Measurements from ENCODE around the gene TXN2.
"Not testable (repeated sequence)": the region's sequence is repeated elsewhere in the genome, so short reads cannot be mapped to it uniquely, and the experiment has no call there.

The TXN2 gene, protein sequence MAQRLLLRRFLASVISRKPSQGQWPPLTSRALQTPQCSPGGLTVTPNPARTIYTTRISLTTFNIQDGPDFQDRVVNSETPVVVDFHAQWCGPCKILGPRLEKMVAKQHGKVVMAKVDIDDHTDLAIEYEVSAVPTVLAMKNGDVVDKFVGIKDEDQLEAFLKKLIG

DNA sequence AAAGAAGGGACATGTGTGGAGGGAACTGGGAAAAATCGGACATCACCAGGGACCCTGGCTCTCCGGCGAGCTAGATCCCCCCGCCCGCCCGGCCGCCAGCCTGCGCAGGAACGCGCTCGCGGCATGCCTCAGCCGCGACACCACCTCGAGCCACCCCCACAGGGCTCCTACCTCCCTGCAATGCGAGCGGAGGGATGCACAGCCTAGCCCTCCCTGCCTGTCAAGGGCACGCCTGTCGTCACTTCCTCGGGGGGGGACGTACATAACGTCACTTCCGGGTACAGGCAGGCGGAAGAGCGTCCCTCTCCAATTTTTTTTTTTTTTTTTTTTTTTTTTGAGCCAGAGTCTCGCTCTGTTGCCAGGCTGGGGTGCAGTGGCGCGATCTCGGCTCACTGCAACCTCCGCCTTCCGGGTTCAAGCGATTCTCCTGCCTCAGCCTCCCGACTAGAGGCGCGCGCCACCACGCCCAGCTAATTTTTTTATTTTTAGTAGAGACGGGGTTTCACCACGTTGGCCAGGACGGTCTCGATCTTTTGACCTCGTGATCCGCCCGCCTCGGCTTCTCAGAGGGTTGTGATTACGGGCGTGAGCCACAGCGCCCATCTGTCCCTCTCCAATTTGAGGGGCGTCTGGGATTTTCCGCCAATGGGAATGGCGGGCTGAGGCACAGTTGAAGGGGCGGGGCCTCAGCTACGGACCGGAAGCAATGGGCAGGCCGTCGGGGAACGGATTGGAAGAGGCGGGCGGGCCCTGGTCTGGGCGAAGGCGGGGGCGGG, at the start of gene TXN2:
TXN2 (minus strand) TSS at position 248 of the 776 bp plus-strand sequence. CDS start 803 bp downstream, outside the sequence.
- DNase-seq (ENCODE audit: low spot score): peak; percentile 98

DNA sequence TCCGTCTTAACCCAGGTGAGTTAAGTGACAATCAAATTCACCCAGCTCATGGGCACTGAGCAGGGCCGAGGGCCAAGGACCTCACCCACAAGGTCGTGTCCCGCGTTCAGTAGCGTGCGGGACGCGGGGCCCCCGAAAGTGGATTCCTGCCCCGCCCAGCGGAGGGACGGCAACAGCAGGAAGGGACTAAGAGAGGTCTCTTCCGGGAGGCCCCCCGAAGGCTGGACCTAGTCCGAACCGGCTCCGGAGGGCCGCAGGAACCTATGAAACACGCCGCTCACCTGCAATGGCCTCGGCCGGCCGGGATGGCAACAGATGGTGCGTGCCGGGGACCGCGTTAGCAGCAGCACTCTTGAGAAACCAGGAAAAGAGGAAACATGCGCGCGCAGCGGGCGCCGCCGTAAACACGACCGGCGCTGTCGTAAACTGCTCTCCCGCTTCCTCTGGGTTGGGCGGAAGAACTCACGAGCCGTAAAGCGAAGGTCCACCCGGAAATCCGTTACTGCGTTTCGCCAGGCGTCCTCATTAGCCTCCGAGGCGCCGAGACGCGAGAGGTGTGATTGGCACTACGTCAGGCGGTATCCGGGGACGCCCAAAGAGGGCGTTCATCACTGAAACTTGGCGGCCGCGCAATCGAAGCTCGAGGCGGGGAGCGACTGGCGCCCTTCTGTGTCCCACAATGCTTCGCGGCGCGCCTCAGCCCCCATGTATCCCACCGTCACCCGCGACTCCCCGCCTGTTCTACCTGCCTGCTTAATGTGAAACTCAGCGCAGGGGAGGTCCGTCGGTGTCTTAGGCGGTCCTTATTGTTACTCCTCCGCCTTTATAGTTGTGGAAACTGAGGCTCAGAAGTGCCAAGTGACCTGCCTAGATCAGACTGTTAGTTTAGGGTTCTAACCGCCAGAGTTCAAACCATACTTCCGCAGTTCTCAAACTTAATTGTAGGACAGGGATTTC, 47.6 kb upstream of the TXN2 start, which contains the start of gene EIF3D:
EIF3D (minus strand) TSS at position 372 of the 957 bp plus-strand sequence. CDS start 3,045 bp downstream, outside the sequence.
- peak; percentile 97 for DNase-seq (ENCODE audit: low spot score)

DNA sequence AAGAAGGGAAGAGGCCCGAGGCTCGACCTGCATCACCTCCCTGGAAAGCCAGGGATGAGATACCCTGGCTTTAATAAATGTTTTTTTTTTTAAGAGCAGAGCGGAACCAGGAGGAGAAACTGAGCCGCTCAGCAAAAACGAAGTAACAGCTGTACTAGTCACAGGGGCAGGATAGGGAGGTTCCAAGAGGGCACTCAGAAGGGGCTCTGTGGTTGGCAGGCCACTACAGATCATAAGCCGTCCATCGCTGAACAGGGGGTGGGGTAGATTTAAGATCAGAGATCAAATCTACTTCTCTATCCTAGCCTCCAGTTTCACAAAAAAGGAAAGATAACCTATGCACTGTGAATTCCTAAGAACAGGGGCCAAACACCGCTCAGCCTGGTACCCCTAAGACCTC, 46.9 kb upstream of the TXN2 start:
- DNase-seq (ENCODE audit: low spot score): no peak

DNA sequence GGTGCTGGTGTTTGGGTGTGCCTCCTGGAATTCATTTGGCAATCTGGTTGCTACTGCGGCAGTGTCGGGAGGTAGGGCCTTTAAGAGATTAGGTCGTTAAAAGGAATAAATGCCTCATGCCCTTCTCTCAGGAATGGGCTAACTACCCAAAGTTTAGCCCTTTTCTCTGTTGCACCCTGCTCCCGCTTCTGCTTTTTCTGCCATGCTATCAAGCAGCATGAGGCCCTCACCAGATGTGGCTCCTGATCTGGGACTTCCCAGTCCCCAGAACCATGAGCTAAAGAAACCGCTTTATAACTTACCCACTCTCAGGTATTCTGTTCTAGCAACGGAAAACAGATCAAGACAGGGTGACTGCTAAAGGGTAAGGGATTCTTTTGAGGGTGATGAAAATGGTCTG, 41.2 kb upstream of the TXN2 start:
- DNase-seq (ENCODE audit: low spot score): no peak

DNA sequence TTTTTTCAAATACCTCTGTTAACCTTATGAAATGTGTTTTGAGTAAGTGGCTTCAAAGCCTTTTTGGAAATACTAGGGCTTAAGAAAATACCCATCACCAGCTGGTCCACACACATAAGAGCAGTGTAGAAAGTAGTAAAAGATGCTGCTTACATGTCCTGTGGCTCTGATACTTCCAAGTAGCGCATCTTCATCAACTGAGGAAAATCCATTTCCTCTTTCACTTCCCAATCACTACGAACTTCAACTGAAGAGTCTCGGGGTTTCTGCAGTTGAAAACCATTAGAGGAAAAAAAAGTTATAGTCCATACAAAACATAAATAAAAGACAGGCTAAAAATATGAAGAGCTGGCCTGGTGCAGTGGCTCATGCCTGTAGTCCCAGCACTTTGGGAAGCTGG, 39.0 kb upstream of the TXN2 start:
- DNase-seq (ENCODE audit: low spot score): no peak

DNA sequence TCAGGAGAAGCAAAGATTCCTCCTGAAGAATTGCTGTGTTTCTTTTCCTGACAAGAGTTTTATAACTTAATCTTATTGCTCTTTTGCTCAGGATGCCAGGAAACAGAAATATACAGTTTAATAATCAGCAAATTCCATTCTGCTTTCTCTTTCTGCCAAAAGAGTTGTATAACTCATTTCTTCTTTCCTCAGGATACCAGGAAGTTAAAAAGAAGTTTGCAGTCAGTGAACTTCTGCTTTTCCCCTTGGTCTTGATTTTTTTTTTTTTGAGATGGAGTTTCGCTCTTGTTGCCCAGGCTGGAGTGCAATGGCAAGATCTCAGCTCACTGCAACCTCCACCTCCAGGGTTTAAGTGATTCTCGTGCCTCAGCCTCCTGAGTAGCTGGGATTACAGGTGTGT, 38.5 kb upstream of the TXN2 start:
- not testable (repeated sequence) for DNase-seq (ENCODE audit: low spot score)

DNA sequence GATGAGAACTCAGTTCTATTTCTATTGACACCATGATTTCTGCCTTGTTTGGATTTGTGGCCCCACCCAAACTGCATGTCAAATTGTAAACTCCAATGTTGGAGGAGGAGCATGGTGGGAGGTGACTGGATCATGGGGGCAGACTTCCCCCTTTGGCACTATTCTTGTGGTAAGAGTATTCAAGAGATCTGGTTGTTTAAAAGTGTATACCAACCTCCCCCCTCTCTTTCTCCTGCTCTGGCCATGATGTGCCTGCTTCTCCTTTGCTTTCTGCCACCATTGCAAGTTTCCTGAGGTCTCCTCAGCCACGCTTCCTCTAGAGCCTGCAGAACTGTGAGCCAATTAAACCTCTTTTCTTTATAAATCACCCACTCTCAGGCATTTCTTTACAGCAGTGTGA, 33.3 kb upstream of the TXN2 start:
- DNase-seq (ENCODE audit: low spot score): no peak

DNA sequence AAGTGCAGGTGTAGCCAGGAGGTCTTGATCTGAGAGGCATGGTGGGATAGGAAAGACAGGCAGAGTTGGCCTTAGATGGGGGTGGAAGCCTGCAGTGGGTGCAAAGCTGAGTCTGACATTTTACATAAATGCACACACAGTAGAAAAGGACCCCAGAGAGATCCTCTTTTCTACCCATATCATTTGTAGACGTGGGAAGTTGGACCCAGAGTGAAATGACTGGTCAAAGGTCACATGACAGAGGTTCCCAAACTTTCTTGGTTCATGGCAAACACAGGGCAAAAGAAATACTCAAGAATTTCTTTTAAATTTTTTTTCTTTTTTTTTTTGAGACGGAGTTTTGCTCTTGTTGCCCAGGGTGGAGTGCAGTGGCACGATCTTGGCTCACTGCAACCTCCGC, 31.6 kb upstream of the TXN2 start:
- DNase-seq (ENCODE audit: low spot score): no peak

DNA sequence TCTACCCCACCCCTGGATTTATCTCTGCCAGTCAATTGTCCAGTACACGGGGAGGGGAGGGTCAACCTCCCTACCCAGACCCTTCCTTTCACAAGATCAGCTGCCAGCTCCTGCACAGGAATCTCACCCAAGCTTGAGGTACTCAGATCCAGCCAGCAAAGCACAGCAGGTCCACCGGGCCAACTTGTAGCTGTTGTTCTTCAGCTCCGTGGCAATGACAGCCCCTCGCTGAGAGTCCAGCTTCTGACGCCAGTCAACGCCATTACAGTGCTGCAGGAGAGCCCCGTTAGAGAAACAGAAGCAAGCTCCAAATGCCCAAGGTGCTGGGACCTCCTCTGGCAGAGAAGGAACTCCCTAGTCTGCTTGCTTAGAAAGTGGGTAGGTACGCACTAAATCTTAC, 30.9 kb upstream of the TXN2 start:
- DNase-seq (ENCODE audit: low spot score): no peak

DNA sequence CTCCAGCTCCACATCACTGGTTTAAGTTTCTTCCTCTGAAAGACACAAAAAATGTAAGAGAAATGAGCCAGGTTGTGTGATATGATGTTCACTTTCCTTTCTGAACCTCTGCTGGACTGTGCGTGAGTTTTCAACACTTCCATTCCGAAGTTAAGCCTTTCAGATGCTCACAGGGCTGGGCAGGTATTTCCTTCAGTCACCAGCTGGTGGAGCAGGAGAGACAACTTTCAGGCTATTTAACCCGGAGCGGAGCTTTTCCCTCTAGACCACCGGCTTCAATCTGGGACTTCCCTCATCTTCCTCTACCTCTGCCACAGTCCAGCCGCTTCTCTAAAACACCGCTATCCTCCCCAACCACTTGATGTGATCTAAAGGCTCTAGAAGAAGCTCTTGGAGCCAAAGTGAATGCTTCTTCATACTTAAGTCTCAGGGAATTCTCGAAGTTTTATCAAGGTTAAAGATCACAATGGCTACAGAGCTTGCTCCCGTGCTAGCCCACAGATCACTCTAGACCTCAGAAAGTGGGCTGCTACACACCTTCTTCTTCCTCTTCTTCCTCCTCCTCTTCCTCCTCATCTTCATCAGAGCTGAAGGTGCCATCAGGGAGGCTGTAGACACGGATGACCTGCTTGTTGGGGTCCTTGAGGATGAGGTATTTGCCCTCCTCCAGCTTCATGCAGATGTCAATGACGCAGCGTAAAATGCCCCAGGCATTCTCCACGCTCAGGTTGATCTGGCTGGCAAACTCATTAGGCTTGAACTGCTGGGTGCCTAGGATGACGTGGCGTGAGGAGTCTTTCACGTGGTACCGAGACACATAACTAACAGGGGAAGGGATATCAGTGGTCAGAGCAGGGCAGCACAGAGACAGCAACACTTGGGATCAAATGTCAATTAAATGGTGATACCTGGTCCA, 29.8 kb upstream of the TXN2 start:
- DNase-seq (ENCODE audit: low spot score): peak; percentile 50

DNA sequence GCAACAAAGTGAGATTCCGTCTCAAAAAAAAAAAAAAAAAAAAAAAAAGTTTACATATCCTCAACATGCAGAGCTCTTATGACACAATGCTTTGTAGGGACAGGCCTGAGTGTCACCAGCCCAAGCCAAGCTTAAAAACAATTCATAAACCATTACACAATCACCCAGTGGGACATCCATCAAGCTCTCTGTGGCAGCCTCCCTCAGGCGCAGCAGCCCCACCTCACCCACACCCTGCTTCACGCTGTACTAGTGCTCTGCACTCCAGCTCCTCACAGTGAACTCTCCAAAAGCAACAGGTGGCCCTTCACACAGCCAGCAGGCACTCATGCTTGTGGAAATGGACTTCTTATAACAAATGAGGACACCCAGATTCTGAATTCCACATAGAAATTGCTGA, 28.9 kb upstream of the TXN2 start:
- no peak for DNase-seq (ENCODE audit: low spot score)

DNA sequence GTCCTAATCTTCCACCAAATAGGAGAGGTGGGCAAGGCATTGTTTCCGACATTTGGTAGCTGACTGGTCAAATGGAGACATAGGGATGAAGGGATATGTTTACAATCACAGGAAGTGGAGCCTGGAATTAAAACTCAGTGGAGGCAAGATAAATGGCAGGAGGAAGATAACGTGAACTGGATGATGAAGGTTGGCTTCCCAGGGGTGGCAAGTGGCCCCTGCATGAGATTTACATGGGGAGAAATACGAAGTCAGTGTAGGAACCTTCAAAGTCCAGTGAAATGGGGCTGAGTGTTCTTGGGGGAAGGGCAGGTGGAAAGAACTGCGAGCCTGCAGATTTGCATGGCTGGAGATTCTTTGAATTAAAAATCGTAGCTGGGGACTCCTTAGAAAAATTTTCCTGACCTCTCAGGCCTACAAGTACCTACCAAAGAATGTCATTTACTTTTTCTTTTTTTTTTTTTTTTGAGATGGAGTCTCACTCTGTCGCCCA, 26.1 kb upstream of the TXN2 start:
- no peak for DNase-seq (ENCODE audit: low spot score)

DNA sequence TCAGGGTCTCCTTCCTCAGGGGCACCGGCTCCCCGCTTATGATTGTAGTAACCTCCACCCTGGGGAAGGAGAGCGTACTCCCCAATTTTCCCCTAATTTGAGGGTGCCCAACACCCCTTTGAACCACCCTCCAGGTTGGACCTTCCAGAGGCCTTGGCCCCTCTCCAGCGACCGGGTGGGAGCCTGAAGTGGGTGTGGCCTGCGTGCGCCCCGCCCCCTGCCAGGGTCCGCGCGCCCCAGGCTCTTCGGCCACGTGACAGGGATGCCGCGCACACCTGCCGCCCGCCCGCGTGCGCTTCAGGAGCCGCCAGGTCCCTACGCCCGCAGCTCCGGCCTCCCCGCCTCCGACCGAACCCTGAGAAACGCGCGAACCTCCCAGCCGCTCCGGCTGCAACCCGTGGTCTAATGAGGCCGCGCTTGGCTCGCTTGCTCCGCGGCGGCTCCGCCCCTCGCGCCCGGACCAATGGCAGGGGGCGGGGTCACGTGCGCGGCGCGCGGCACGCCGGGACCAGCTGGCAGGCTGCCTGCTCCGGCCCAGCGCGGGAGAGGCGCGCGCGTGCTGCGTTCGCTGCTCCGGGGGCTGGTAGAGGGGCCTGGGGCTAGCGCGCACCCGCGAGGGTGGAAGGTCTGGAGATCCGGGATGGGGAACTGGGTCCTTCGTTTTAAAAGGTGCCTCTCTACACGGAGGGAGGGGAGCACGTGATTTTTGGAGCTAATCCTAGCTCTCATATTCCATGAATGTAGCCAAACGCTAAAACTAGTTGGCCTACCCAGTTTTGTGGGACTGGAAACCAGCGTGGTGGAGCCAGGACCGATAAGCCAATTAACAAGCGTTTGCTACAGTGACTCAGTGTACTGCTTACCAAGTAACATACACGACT, 25.4 kb upstream of the TXN2 start, which contains the start of gene FOXRED2:
FOXRED2 (minus strand) TSS at position 404 of the 881 bp plus-strand sequence. CDS start 618 bp downstream, outside the sequence.
- peak; percentile 93 for DNase-seq (ENCODE audit: low spot score)

DNA sequence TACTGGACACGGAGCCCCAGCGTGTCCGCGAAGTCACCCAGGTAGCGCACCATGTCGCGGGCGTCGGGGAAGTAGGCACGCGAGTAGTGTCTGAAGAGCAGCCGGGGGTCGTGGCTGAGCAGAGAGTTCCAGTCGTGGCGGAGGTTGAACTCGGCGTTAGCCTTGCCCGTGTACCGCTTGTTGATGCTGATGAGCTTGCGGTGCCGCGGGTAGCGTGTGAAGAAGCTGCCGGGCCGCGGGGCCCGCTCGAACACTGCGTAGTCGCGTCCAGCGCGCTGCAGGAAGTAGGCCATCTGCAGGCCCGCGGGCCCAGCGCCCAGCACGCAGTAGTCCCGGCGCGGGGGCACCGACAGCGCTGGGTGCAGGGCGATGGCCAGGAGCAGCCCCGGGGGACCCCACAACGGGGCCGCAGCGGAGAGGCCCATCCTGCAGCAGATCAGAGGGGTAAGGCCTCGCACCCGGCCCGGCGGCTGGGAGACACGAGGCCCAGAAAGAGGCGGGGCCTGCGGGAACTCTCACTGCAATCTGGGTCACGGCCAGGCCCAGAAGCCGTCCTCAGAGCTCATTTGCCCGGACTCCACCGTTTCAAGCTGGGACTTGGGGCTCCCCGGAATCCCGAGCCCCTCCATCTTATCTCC, 24.7 kb upstream of the TXN2 start:
- DNase-seq (ENCODE audit: low spot score): no peak

DNA sequence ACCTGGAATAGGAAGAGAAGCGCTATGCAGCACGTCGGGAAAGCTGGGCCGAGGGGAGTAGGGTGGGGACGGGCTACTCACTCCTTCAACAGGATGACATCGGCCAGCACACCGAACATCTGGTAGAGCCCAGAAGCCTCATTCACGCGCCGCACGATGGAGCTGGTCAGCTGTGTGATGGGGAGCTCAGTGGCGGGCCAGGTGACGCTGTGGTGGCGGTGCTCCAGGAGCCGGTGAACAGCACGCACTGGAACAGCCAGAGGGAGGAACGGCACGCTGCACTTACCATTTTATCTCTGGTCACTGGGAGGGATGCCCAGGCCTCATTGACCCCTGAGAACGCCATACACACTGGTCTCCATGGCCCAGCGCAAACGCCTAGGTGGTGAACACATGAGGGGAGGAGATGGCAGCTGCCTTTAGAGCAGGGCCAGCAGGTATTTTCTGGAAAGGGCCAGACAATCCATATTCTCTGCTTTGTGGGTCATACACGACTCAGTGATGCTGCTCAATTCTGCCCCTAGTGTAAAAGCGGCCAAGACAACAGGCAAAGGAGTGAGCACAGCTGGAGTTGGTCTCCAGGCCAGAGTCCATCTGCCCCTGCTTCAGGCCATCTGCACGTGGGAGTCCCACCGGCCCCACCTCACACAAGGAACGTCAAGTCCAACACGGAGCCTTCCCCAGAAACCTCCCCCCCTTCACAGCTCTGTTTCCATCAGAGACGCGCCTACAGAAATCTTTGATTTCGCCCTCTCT, 16.6 kb upstream of the TXN2 start:
- no peak for DNase-seq (ENCODE audit: low spot score)

DNA sequence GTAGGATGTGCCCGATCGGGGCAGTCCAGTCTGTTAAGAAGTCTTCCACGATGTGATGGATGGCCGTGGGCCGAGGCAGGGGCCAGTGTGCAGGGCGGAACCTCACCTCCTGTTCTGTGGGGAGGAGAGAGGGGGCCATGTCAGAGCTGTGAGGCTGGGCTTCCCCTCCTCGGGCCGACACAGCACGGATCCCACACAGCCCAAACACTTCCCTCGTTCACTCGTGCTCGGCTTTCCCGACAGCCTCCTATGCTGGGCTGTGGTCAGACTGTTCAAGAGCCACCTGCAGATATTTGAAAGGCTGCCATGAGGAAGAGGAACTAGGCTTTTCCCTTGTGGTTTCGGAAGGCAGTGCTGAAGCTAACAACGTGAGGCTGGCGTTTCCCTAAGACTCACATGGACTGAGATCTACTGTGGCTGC, 12.3 kb upstream of the TXN2 start:
- no peak for DNase-seq (ENCODE audit: low spot score)

DNA sequence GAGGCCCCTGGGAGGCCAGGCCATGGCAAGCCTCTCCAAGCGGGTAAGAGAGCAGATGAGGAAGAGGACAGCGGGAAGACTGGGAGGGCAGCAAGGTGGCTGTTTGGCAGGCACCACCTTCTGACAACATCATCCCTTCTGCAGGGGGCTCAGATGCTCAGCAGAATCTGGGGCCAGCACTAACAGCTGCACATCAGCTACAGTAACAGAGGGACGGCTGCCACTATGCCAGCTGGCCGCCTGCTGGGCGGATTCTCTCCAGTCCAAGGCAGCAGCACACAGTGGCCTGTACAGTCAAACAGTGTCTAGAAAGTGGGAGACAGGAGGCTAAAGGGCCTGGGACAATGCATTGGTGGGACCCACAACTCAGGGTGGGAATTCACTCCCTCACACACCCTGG, 10.7 kb upstream of the TXN2 start:
- DNase-seq (ENCODE audit: low spot score): no peak

DNA sequence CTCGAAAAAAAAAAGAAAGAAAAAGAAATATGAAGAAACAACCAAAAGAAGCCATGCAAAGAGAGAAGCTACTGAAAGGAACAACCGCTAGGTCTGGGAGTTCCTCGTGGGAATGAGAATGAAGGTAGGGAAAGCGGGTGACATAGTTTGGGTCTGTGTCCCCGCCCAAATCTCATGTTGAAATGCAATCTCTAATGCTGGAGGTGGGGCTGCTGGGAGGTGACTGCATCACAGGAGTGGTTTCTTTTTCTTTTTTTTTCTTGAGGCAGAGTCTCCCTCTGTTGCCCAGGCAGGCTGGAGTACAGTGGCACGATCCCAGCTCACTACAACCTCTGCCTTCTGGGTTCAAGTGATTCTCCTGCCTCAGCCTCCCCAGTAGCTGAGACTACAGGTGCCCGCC, 9.7 kb upstream of the TXN2 start:
- DNase-seq (ENCODE audit: low spot score): no peak

Measured in COLO829 (cell line).